DND-41 (cell line): ENCODE data around the gene MOXD1.

ENCODE experiments used
- ATAC-seq: fragments of 200-7000 bp; cut with Tn5 transposase; 3 replicates; pipeline ENCODE4 v1.9.1; 2021; ENCODE audit warnings: low read depth; ENCODE audit not compliant: insufficient read depth
- DNase-seq: peaks from one replicate; pipeline ENCODE4 v3.0.0-alpha.2; 2020
- H2AFZ ChIP-seq: 2 replicates; pipeline ENCODE4 v1.6.0; 2012; ENCODE audit warnings: low read depth, low read length
- H3K27ac ChIP-seq: 2 replicates; pipeline ENCODE4 v1.5.1; 2012; ENCODE audit warnings: low read length, inconsistent platforms
- H3K27me3 ChIP-seq: fragments of 200-600 bp; sonication (generic); 2 replicates; pipeline ENCODE4 v1.6.0; 2012; ENCODE audit warnings: low read length, mild to moderate bottlenecking, inconsistent platforms; ENCODE audit not compliant: insufficient read depth, poor library complexity
- H3K36me3 ChIP-seq: 2 replicates; pipeline ENCODE4 v1.5.1; 2012; ENCODE audit warnings: low read length, inconsistent platforms; ENCODE audit not compliant: insufficient read depth
- H3K4me1 ChIP-seq: 2 replicates; pipeline ENCODE4 v1.5.1; 2012; ENCODE audit warnings: mild to moderate bottlenecking, low read length; ENCODE audit not compliant: insufficient read depth
- H3K4me2 ChIP-seq: 2 replicates; pipeline ENCODE4 v1.6.0; 2012; ENCODE audit warnings: mild to moderate bottlenecking, moderate library complexity, low read length, inconsistent platforms; ENCODE audit not compliant: insufficient read depth
- H3K4me3 ChIP-seq, 2 experiments: fragments of 200-600 bp in 1 of 2; shearing (Covaris generic) in 1 of 2; 2 replicates each; pipeline ENCODE4 v1.5.1; 2012 to 2016; ENCODE audit warnings: inconsistent platforms in 2 of 2, low read length in 2 of 2, mild to moderate bottlenecking in 2 of 2, low read depth in 1 of 2, moderate library complexity in 1 of 2
- H3K79me2 ChIP-seq: 2 replicates; pipeline ENCODE4 v1.6.0; 2012; ENCODE audit warnings: low read length, inconsistent platforms; ENCODE audit not compliant: insufficient read depth
- H3K9ac ChIP-seq: 2 replicates; pipeline ENCODE4 v1.6.0; 2012; ENCODE audit warnings: low read depth, mild to moderate bottlenecking, inconsistent platforms, low read length, moderate library complexity
- H3K9me3 ChIP-seq: 2 replicates; pipeline ENCODE4 v1.5.1; 2012; ENCODE audit warnings: low read length, moderate library complexity, mild to moderate bottlenecking, inconsistent platforms; ENCODE audit not compliant: insufficient read depth, severe bottlenecking
- H4K20me1 ChIP-seq: 2 replicates; pipeline ENCODE4 v1.6.0; 2012; ENCODE audit warnings: low read length; ENCODE audit not compliant: insufficient read depth
- CTCF ChIP-seq: IDR thresholded peaks from 2 replicates; pipeline ENCODE4 v1.5.1; 2012; ENCODE audit warnings: borderline replicate concordance, low read length, moderate library complexity, mild to moderate bottlenecking; ENCODE audit not compliant: poor library complexity, severe bottlenecking; ENCODE audit errors: extremely low read depth
- EZH2 ChIP-seq: IDR thresholded peaks from 3 replicates; pipeline ENCODE4 v1.6.1; 2012; ENCODE audit warnings: borderline replicate concordance, low read depth, mild to moderate bottlenecking, moderate library complexity, low read length, inconsistent platforms; ENCODE audit not compliant: severe bottlenecking

Gene MOXD1

GRCh38 chr6:132400883-132401617 is at the start of gene MOXD1:
Gene MOXD1 (minus strand): TSS chr6:132401475. CDS start chr6:132401426, 49 bp downstream.
- ATAC-seq (no peak), DNase-seq (no peak)
- H3K4me3 ChIP-seq, result no peak within 1 kb of the TSS
- H3K27ac ChIP-seq, result no peak within 1 kb of the TSS
- no peaks in the 10 kb centered on the region for H4K20me1 ChIP-seq
- no peaks in the 10 kb centered on the region for H3K4me1 ChIP-seq
- TF ChIP-seq EZH2, result no peak
- no peak for TF ChIP-seq CTCF
- no peak within 1 kb of the TSS for H3K4me2 ChIP-seq
- H3K9ac ChIP-seq, result no peak within 1 kb of the TSS
- no peaks in the 10 kb centered on the region for H3K27me3 ChIP-seq
- H3K79me2 ChIP-seq, result no peaks in the 10 kb centered on the region
- no peak within 1 kb of the TSS for H2AFZ ChIP-seq
- no peaks in the 10 kb centered on the region for H3K9me3 ChIP-seq
- no peaks in the 10 kb centered on the region for H3K36me3 ChIP-seq

GRCh38 chr6:132446855-132447241 is 45.6 kb upstream of the MOXD1 start:
- Histone ChIP-seq H3K27ac (no peak overlapping the region), H3K4me3 (no peak overlapping the region), H3K79me2 (no peaks in the 10 kb centered on the region), H3K27me3 (no peaks in the 10 kb centered on the region), H3K9ac (no peak overlapping the region), H2AFZ (no peak overlapping the region), H3K9me3 (no peaks in the 10 kb centered on the region), H3K4me2 (no peak overlapping the region), H3K36me3 (no peaks in the 10 kb centered on the region), H3K4me1 (no peaks in the 10 kb centered on the region), H4K20me1 (no peaks in the 10 kb centered on the region)
- TF ChIP-seq EZH2, result no peak
- no peak for TF ChIP-seq CTCF
- ATAC-seq, result no peak
- DNase-seq, result no peak

- Histone ChIP-seq H4K20me1 (no peaks in the 10 kb centered on the region), H3K4me3 (no peak overlapping the region), H3K36me3 (no peaks in the 10 kb centered on the region), H3K79me2 (no peaks in the 10 kb centered on the region), H2AFZ (no peak overlapping the region), H3K4me2 (no peak overlapping the region), H3K9me3 (no peaks in the 10 kb centered on the region), H3K27me3 (no peaks in the 10 kb centered on the region), H3K27ac (no peak overlapping the region), H3K9ac (no peak overlapping the region), H3K4me1 (no peaks in the 10 kb centered on the region)
- DNase-seq, result no peak
- no peak for ATAC-seq
- TF ChIP-seq EZH2 (no peak), CTCF (no peak)
Observed at GRCh38 chr6:132446141-132446854, 45.0 kb upstream of the MOXD1 start.
